Measurements from ENCODE around the gene FIBP.
A peak's percentile ranks its signal among the peaks of the same experiment; 100 is the strongest.

Gene FIBP

GRCh38 chr11:65921876-65922275, 33.6 kb upstream of the FIBP start:
- H3K4me3 ChIP-seq (ENCODE audit: low read length, poor library complexity, severe bottlenecking): no peak overlapping the region
- peaks cover 23% of the 10 kb centered on the region for H3K4me1 ChIP-seq (ENCODE audit: insufficient read depth, low read length, poor library complexity, severe bottlenecking)
- H3K9me3 ChIP-seq (ENCODE audit: insufficient read depth, low read depth, low read length): no peaks in the 10 kb centered on the region
- no peak overlapping the region for H3K4me2 ChIP-seq (ENCODE audit: low read depth, low read length, poor library complexity, severe bottlenecking)
- peaks cover 15% of the 10 kb centered on the region for H4K20me1 ChIP-seq (ENCODE audit: insufficient read depth, low read length, poor library complexity, severe bottlenecking)
- H3K27me3 ChIP-seq (ENCODE audit: insufficient read depth, low read length, poor library complexity, severe bottlenecking): no peaks in the 10 kb centered on the region
- H3F3A ChIP-seq (ENCODE audit: low read depth): no peaks in the 10 kb centered on the region
- no peak overlapping the region for H3K9ac ChIP-seq (ENCODE audit: low read depth, low read length, poor library complexity, severe bottlenecking)
- H3K36me3 ChIP-seq (ENCODE audit: insufficient read depth, low read length): peaks cover 8% of the 10 kb centered on the region; the same call in 1 of the 2 replicates
- H3K9me2 ChIP-seq (replicated peaks; ENCODE audit: low read depth, low read length): no peaks in the 10 kb centered on the region
- no peak overlapping the region for H2AFZ ChIP-seq (ENCODE audit: low read length)
- peaks cover 34% of the 10 kb centered on the region for H3K79me2 ChIP-seq (ENCODE audit: insufficient read depth, low read length)
- no peak for TF ChIP-seq EZH2phosphoT487 (IDR thresholded peaks at IDR 0.05; ENCODE audit: borderline replicate concordance)
- TF ChIP-seq, protein P1, sequence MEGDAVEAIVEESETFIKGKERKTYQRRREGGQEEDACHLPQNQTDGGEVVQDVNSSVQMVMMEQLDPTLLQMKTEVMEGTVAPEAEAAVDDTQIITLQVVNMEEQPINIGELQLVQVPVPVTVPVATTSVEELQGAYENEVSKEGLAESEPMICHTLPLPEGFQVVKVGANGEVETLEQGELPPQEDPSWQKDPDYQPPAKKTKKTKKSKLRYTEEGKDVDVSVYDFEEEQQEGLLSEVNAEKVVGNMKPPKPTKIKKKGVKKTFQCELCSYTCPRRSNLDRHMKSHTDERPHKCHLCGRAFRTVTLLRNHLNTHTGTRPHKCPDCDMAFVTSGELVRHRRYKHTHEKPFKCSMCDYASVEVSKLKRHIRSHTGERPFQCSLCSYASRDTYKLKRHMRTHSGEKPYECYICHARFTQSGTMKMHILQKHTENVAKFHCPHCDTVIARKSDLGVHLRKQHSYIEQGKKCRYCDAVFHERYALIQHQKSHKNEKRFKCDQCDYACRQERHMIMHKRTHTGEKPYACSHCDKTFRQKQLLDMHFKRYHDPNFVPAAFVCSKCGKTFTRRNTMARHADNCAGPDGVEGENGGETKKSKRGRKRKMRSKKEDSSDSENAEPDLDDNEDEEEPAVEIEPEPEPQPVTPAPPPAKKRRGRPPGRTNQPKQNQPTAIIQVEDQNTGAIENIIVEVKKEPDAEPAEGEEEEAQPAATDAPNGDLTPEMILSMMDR (conservative IDR thresholded peaks at IDR 0.05; ENCODE audit: low read length): no peak

DNA sequence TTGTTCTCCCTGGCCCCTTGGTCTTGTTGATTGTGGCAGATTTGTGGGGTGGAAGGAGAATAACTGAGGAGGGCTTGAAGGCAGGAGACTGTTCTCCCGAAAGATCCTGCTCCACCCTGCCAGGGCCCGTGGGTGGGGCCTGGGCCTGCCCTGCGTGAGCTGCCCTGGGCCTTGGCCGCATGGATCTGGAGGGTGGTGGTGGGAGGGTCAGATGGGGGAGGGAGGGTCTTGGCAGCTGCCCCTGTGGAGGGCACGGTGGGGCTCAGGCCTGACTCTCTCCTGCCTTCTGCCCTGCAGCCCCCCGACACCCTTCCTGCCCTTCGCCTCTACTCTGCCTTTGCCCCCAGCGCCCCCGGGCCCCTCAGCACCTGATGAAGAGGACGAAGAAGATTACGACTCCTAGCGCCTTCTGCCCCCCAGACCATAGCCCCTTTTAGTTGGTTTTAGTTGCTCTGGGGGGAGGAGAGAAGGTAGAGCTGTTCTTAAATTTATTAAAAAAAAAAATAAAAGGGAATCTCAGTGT, 32.8 kb upstream of the FIBP start:
- peaks cover 15% of the 10 kb centered on the region for H4K20me1 ChIP-seq (ENCODE audit: insufficient read depth, low read length, poor library complexity, severe bottlenecking)
- H3K4me2 ChIP-seq (ENCODE audit: low read depth, low read length, poor library complexity, severe bottlenecking): peak overlapping the region; percentile 98
- H3K9ac ChIP-seq (ENCODE audit: low read depth, low read length, poor library complexity, severe bottlenecking): peak overlapping the region; percentile 82
- no peaks in the 10 kb centered on the region for H3F3A ChIP-seq (ENCODE audit: low read depth)
- TF ChIP-seq, protein P1 (conservative IDR thresholded peaks at IDR 0.05; ENCODE audit: low read length): no peak
- no peak for TF ChIP-seq EZH2phosphoT487 (IDR thresholded peaks at IDR 0.05; ENCODE audit: borderline replicate concordance)
- peaks cover 8% of the 10 kb centered on the region; the same call in 1 of the 2 replicates for H3K36me3 ChIP-seq (ENCODE audit: insufficient read depth, low read length)
- no peaks in the 10 kb centered on the region for H3K9me2 ChIP-seq (replicated peaks; ENCODE audit: low read depth, low read length)
- H3K79me2 ChIP-seq (ENCODE audit: insufficient read depth, low read length): peaks cover 41% of the 10 kb centered on the region
- H3K4me3 ChIP-seq (ENCODE audit: low read length, poor library complexity, severe bottlenecking): peak overlapping the region; percentile 96
- H3K27me3 ChIP-seq (ENCODE audit: insufficient read depth, low read length, poor library complexity, severe bottlenecking): no peaks in the 10 kb centered on the region
- H2AFZ ChIP-seq (ENCODE audit: low read length): no peak overlapping the region
- H3K4me1 ChIP-seq (ENCODE audit: insufficient read depth, low read length, poor library complexity, severe bottlenecking): peaks cover 31% of the 10 kb centered on the region
- H3K9me3 ChIP-seq (ENCODE audit: insufficient read depth, low read depth, low read length): no peaks in the 10 kb centered on the region

- Histone ChIP-seq H3K4me2 (ENCODE audit: low read depth, low read length, poor library complexity, severe bottlenecking) (peak overlapping the region; percentile 98), H3K36me3 (ENCODE audit: insufficient read depth, low read length) (peaks cover 8% of the 10 kb centered on the region; the same call in 1 of the 2 replicates), H3K9me2 (replicated peaks; ENCODE audit: low read depth, low read length) (no peaks in the 10 kb centered on the region), H3K79me2 (ENCODE audit: insufficient read depth, low read length) (peaks cover 43% of the 10 kb centered on the region), H2AFZ (ENCODE audit: low read length) (no peak overlapping the region), H3F3A (ENCODE audit: low read depth) (no peaks in the 10 kb centered on the region), H3K9ac (ENCODE audit: low read depth, low read length, poor library complexity, severe bottlenecking) (peak overlapping the region; percentile 82), H3K27me3 (ENCODE audit: insufficient read depth, low read length, poor library complexity, severe bottlenecking) (no peaks in the 10 kb centered on the region), H3K9me3 (ENCODE audit: insufficient read depth, low read depth, low read length) (no peaks in the 10 kb centered on the region), H3K4me3 (ENCODE audit: low read length, poor library complexity, severe bottlenecking) (peak overlapping the region; percentile 96), H4K20me1 (ENCODE audit: insufficient read depth, low read length, poor library complexity, severe bottlenecking) (peaks cover 15% of the 10 kb centered on the region), H3K4me1 (ENCODE audit: insufficient read depth, low read length, poor library complexity, severe bottlenecking) (peaks cover 33% of the 10 kb centered on the region)
- TF ChIP-seq EZH2phosphoT487 (IDR thresholded peaks at IDR 0.05; ENCODE audit: borderline replicate concordance): no peak
- TF ChIP-seq, protein P1 (conservative IDR thresholded peaks at IDR 0.05; ENCODE audit: low read length): no peak
Measured at GRCh38 chr11:65920372-65920802, 32.1 kb upstream of the FIBP start.
